Mammary epithelial cell (primary cell): ENCODE data around the gene DEFB124.

Source experiments
- CTCF ChIP-seq, 2 donors: IDR thresholded peaks in 1 of 2; conservative IDR thresholded peaks in 1 of 2; 2 replicates each; pipeline ENCODE4 v1.5.1; 2011 to 2012; ENCODE audit warnings: inconsistent platforms in 2 of 2, low read length in 2 of 2, mild to moderate bottlenecking in 2 of 2, control low read depth in 1 of 2, low read depth in 1 of 2; ENCODE audit not compliant: insufficient read depth in 1 of 2; ENCODE audit errors: extremely low read depth in 1 of 2
- EZH2 ChIP-seq: IDR thresholded peaks from 2 replicates; pipeline ENCODE4 v1.6.1; 2012; ENCODE audit warnings: low read length, inconsistent platforms, borderline replicate concordance

GRCh38 chr20:31489152-31489551, 14.2 kb upstream of the DEFB124 start:
- no peak for TF ChIP-seq EZH2
- TF ChIP-seq CTCF (conservative IDR thresholded peaks at IDR 0.05 in 1 of 2, IDR thresholded peaks at IDR 0.05 in 1 of 2; ENCODE audit: extremely low read depth in 1 of 2, insufficient read depth in 1 of 2, low read depth in 1 of 2, low read length in 2 of 2) = no peak
